Right cardiac atrium (tissue), 5 donors: Measurements from ENCODE around the gene RELT. TPM values are rescaled to one million over a fixed set of nuclear protein-coding genes. Genes with fewer than 3 reads are reported as not detected.

Experiments
- ATAC-seq, 2 donors: fragments of 200-7000 bp; cut with Tn5 transposase; one replicate each; pipeline versions ENCODE4 v1.8.0 to v1.9.1; 2020; ENCODE audit warnings: moderate library complexity in 2 of 2, mild to moderate bottlenecking in 1 of 2
- DNase-seq, 3 donors: peaks; one replicate each; pipeline ENCODE4 v3.0.0-alpha.2; 2020
- H3K27ac ChIP-seq: one replicate; pipeline ENCODE4 v1.5.1; 2013; ENCODE audit warnings: mild to moderate bottlenecking, low read length, control low read depth, moderate library complexity
- H3K27me3 ChIP-seq: one replicate; pipeline ENCODE4 v1.6.1; 2013; ENCODE audit not compliant: control insufficient read depth, insufficient read depth
- H3K4me1 ChIP-seq: one replicate; pipeline ENCODE4 v1.6.1; 2013; ENCODE audit warnings: low read length; ENCODE audit not compliant: control insufficient read depth, insufficient read depth
- H3K4me3 ChIP-seq: one replicate; pipeline ENCODE4 v1.5.1; 2013; ENCODE audit warnings: low read length, control low read depth
- H3K9me3 ChIP-seq: one replicate; pipeline ENCODE4 v1.6.1; 2013; ENCODE audit warnings: low read length; ENCODE audit not compliant: control insufficient read depth
- whole genome bisulfite sequencing: extraction: QIAGEN DNeasy Blood & Tissue Kit; methylation state at CpG from one replicate; pipeline ENCODE4 v1.1.7; 2013; 5-methylcytosine and 5-hydroxymethylcytosine counted together
- intact Hi-C, 4 donors: fragments of 100-400 bp; cut with DNase I; formaldehyde crosslinking; loops; one replicate each; pipeline versions ENCODE4 v1.11.0 to v1.14.0; 2022 to 2023
- polyA plus RNA-seq: library from polyadenylated mRNA; stranded (reverse); fragments of 200-250 nt; gene quantifications from one replicate; pipeline ENCODE4 v1.2.3, GENCODE V29; 2013
- total RNA-seq, 4 donors: library from RNA; stranded (reverse); fragmentation: NEBNext Ultra II Directional; extraction: Animal tissue kit (Norgen Biotek cat#: 25700); gene quantifications; one replicate each; pipeline ENCODE4 v1.2.1, GENCODE V29; 2021
- donor health status: healthy with polysubstance abuse.
- donor health status: DM: no; HTN: yes; CAD: no.
- donor health status: DM: no; HTN: no; CAD: no.
- donor health status: DM: no; HTN: yes; CAD: no; lungs with severe emphysema.
- donor health status: DM: yes; HTN: yes; CAD: no.

The RELT gene
- total and polyA plus RNA-seq, 5 donors, result 3.9 to 11.2 (median 6.0) TPM

DNA sequence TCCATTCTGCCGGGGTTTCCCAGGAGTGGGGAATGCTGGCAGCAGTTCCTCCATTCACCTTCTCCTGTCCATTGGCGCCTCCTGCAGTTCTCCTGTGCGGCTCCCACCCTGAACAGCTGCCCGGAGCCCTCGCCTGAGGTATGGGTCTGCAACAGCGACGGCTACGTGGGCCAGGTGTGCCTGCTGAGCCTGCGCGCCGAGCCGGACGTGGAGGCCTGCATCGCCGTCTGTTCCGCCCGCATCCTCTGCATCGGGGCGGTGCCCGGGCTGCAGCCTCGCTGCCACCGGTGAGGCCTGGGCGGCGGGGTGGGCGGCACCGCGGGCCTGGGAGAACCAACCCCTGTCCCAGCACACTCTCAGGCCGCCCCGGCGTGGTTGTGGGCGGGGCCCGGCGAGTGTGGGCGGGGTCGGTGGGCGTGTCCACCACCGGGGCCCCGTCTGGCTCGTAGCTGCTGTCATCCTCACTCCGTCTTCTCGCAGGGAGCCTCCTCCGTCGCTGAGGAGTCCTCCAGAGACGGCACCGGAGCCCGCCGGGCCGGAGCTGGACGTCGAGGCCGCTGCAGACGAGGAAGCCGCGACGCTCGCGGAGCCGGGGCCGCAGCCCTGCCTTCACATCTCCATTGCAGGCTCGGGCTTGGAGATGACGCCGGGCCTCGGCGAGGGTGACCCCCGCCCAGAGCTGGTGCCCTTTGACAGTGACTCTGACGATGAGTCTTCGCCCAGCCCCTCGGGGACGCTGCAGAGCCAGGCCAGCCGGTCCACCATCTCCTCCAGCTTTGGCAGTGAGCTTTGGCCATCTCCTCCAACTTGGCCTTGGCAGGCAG, 14.0 kb upstream of the RELT start:
- intact Hi-C loops, result no loop called here
- ATAC-seq, result peak in 1 of 2 donors; percentile 10
- WGBS, result 75% methylated on average over 70 of the region's 70 CpGs

GRCh38 chr11:73363147-73363546, 13.1 kb upstream of the RELT start:
- H3K4me1 ChIP-seq, result no peaks in the 10 kb centered on the region
- no peaks in the 10 kb centered on the region for H3K27me3 ChIP-seq
- H3K27ac ChIP-seq, result no peak overlapping the region
- intact Hi-C loops, result no loop called here
- H3K4me3 ChIP-seq, result no peak overlapping the region
- no peak for ATAC-seq
- DNase-seq, result no peak
- WGBS, result 88% methylated on average over 9 of the region's 9 CpGs
- H3K9me3 ChIP-seq, result no peaks in the 10 kb centered on the region

More for the DNA sequence above, 14.0 kb upstream of the RELT start:
- DNase-seq, result peak in 1 of 3 donors; percentile 74
- Histone ChIP-seq H3K4me3 (no peak overlapping the region), H3K9me3 (no peaks in the 10 kb centered on the region), H3K4me1 (no peaks in the 10 kb centered on the region), H3K27ac (no peak overlapping the region), H3K27me3 (no peaks in the 10 kb centered on the region)

DNA sequence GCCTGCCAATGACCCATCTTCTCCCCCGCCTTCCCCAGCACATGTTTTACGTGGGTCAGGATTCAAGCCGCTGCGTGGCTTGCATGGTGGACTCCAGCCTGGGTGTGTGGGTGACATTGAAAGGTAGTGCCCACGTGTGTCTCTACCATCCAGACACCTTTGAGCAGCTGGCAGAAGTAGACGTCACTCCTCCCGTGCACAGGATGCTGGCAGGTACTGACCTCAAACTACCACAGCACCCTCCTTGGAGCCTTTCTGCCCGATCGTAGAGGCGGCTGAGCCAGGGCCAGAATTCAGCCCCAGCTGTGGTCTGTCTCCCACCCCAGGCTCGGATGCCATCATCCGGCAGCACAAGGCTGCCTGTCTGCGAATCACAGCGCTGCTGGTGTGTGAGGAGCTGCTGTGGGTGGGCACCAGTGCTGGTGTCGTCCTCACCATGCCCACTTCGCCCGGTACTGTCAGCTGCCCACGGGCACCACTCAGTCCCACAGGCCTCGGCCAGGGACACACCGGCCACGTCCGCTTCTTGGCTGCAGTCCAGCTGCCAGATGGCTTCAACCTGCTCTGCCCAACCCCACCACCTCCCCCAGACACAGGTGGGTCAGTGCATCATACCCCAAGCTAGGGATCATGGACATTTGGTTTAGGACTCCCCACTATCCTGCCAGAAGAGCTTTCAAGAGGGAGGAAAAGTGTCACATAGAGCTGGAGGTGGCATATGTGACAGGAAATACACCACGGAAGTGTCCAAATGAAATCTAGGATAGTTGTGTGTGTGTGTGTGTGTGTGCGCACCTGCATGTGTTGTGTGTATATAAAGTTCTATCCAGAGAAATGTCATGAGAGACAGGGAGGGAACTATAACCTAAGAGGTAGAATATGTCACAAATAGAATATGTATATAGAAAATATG, 10.6 kb upstream of the RELT start:
- WGBS, result 83% methylated on average over 24 of the region's 24 CpGs
- no peak for ATAC-seq
- Histone ChIP-seq H3K4me3 (no peak overlapping the region), H3K27ac (no peak overlapping the region), H3K4me1 (no peaks in the 10 kb centered on the region), H3K9me3 (no peaks in the 10 kb centered on the region), H3K27me3 (no peaks in the 10 kb centered on the region)
- DNase-seq, result no peak
- intact Hi-C loops, result no loop called here

GRCh38 chr11:73366265-73366610, 10.0 kb upstream of the RELT start:
- no peaks in the 10 kb centered on the region for H3K9me3 ChIP-seq
- no peaks in the 10 kb centered on the region for H3K4me1 ChIP-seq
- intact Hi-C loops, result no loop called here
- H3K27me3 ChIP-seq, result no peaks in the 10 kb centered on the region
- 75% methylated on average over 4 of the region's 4 CpGs for WGBS
- no peak for DNase-seq
- H3K27ac ChIP-seq, result no peak overlapping the region
- ATAC-seq, result no peak
- H3K4me3 ChIP-seq, result no peak overlapping the region

DNA sequence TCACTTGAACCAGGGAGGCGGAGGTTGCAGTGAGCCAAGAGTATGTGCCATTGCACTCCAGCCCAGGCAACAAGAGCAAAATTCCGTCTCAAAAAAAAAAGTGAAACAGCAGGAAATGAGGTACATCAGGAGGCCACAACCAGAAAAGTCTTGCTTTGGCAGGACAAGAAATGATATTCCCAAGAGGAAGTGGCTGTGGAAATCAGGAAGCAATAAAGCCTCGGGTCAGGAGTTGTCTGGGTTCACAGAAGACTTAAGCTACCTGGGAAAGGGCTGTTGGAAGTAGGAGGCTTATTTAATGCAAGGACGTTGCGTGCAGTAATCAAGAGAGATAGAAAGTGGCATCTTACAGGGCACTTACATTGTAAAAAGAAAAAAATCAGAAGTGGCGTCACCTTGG, 9.2 kb upstream of the RELT start:
- 58% methylated on average over 6 of the region's 6 CpGs for WGBS
- H3K27ac ChIP-seq, result no peak overlapping the region
- H3K9me3 ChIP-seq, result no peaks in the 10 kb centered on the region
- intact Hi-C loops, result no loop called here
- DNase-seq, result no peak
- H3K4me1 ChIP-seq, result no peaks in the 10 kb centered on the region
- H3K27me3 ChIP-seq, result no peaks in the 10 kb centered on the region
- ATAC-seq, result no peak
- H3K4me3 ChIP-seq, result no peak overlapping the region

DNA sequence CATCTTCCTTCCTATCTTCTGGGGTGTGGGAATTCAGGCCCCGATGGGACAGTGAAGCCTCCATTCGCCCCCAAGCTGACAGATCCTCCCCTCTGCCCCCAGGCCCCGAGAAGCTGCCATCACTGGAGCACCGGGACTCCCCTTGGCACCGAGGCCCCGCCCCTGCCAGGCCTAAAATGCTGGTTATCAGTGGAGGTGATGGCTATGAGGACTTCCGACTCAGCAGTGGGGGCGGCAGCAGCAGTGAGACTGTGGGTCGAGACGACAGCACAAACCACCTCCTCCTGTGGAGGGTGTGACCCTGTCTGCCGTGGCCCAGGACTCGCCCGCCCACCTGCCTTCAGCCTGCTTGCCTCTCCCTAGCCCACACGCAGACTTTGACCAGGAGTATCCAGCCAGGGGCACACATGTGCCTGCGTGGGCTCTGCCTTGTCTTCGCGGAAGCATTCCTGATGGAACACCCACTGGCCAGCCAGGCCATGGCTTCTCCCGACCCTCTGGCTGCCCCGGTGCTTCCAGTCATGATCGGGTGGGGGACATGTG, 8.6 kb upstream of the RELT start:
- Histone ChIP-seq H3K27me3 (no peaks in the 10 kb centered on the region), H3K4me3 (no peak overlapping the region), H3K4me1 (no peaks in the 10 kb centered on the region), H3K27ac (no peak overlapping the region), H3K9me3 (no peaks in the 10 kb centered on the region)
- 72% methylated on average over 20 of the region's 20 CpGs for WGBS
- intact Hi-C loops, result no loop called here
- DNase-seq (no peak), ATAC-seq (no peak)

- ATAC-seq (no peak), DNase-seq (no peak)
- no peaks in the 10 kb centered on the region for H3K27me3 ChIP-seq
- H3K9me3 ChIP-seq, result no peaks in the 10 kb centered on the region
- no peak overlapping the region for H3K4me3 ChIP-seq
- H3K4me1 ChIP-seq, result no peaks in the 10 kb centered on the region
- 51% methylated on average over 6 of the region's 6 CpGs for WGBS
- intact Hi-C loops, result no loop called here
- peak overlapping the region; percentile 41 for H3K27ac ChIP-seq
These were observed 3.7 kb upstream of the RELT start for GRCh38 chr11:73372375-73372993.

- no peak for DNase-seq
- Histone ChIP-seq H3K4me1 (no peaks in the 10 kb centered on the region), H3K27me3 (no peaks in the 10 kb centered on the region), H3K27ac (no peak overlapping the region), H3K9me3 (no peaks in the 10 kb centered on the region), H3K4me3 (no peak overlapping the region)
- intact Hi-C loops, result no loop called here
- WGBS, result 77% methylated on average over 4 of the region's 4 CpGs
- no peak for ATAC-seq
These were observed 2.0 kb upstream of the RELT start for GRCh38 chr11:73374151-73374550.

DNA sequence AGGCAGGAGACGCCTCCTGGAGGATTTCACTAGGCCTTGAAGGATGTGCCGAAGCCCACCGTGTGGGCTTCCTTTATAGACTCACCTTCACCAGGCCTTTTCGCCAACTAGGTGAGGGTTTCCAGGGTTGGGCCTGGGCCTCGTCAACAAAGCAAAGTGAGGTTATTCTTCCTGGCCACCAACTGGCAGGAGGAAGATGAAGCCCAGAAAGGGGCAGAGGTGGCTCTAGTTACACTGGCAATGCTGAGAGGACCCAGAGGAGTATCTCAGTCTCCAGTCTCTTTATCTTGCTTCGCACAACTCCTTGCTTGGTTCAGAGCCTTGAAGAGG, 404 bp upstream of the RELT start:
- Histone ChIP-seq H3K27ac (peak overlapping the region; percentile 70), H3K4me1 (no peaks in the 10 kb centered on the region), H3K4me3 (no peak overlapping the region), H3K9me3 (no peaks in the 10 kb centered on the region), H3K27me3 (no peaks in the 10 kb centered on the region)
- intact Hi-C loops, result no loop called here
- DNase-seq (no peak), ATAC-seq (no peak)
- 60% methylated on average over 6 of the region's 6 CpGs for WGBS

DNA sequence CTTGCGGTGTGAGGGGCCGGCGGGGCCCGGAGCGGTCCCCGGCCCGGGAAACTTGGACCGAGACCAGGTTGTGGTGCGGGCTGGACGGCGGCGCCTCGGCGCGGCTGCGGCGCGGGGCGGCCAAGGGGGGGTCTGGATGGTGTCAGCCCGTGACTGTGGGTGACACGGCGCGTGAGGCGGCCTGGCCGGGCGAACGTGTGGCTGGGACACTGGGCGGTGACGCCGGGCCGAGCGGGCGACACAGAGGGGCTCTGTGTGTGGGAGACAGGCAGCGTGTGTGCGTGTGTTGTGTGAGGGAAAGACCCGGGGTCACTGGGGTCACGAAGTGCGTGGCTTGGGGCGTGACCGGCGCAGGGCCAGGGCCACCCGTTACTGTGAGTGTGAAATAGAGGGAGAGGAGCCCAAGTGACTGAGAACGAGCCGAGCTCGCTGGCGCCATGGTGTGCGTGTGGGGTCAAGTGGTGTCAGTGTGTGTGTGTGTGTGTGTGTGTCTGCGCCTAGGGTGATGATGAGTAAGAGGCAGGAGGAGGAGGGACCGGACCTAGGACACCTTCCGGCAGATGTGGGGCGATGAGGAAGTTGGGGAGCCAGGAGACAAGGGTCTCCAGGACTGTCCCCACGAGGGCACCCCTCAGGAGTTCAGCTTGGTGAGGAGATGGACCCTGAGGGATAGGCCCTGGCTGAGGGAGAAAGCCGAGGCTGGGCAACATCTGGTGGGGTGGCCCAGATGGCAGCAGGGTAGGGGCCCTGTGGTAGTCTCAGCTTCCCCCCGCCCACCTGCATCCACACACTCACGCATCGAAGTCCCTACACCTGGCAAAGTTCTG, 817 bp downstream of the RELT start:
- H3K27me3 ChIP-seq, result no peaks in the 10 kb centered on the region
- no peaks in the 10 kb centered on the region for H3K9me3 ChIP-seq
- ATAC-seq, result peak; percentile 36 to 44
- no peaks in the 10 kb centered on the region for H3K4me1 ChIP-seq
- peak overlapping the region; percentile 72 for H3K27ac ChIP-seq
- peak; percentile 72 to 84 (median 79) for DNase-seq
- 7% methylated on average over 56 of the region's 56 CpGs for WGBS
- intact Hi-C loops, result no loop called here
- peak overlapping the region; percentile 63 for H3K4me3 ChIP-seq
